ENCODE results near the gene CD40.

CD40 gene

GRCh38 chr20:46113113-46113470, 5.0 kb upstream of the CD40 start:
- no peak for TF ChIP-seq CTCF (IDR thresholded peaks at IDR 0.05; ENCODE audit: extremely low read depth, insufficient read depth, missing control alignments)
- no peak for DNase-seq (ENCODE audit: low spot score)
- in situ Hi-C loops (cut with MboI; ENCODE audit: low pct_unique_long_range_greater_than_20kb, low sequenced_read_pairs, unreplicated experiment), result no loop called here

DNA sequence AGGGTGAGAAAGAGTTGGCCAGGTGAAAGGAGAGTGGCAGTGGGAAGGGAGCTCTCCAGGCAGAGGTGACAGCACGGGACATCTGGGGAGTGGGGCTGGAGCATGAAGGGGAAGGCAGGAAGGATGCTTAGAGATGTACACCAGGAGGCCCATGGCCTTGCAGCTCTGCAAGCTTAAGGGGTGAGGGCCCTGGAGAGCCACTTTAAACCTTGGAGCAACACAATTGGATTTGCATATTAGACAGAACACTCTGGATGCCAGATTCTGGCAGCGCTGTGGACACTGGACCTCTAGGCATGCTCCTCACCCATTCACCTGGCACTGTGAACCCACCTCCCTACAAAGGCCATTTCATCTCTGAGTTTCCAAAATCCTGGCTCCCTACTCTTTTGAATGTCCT, 3.7 kb upstream of the CD40 start:
- in situ Hi-C loops (cut with MboI; ENCODE audit: low pct_unique_long_range_greater_than_20kb, low sequenced_read_pairs, unreplicated experiment), result no loop called here
- no peak for TF ChIP-seq CTCF (IDR thresholded peaks at IDR 0.05; ENCODE audit: extremely low read depth, insufficient read depth, missing control alignments)
- no peak for DNase-seq (ENCODE audit: low spot score)

DNA sequence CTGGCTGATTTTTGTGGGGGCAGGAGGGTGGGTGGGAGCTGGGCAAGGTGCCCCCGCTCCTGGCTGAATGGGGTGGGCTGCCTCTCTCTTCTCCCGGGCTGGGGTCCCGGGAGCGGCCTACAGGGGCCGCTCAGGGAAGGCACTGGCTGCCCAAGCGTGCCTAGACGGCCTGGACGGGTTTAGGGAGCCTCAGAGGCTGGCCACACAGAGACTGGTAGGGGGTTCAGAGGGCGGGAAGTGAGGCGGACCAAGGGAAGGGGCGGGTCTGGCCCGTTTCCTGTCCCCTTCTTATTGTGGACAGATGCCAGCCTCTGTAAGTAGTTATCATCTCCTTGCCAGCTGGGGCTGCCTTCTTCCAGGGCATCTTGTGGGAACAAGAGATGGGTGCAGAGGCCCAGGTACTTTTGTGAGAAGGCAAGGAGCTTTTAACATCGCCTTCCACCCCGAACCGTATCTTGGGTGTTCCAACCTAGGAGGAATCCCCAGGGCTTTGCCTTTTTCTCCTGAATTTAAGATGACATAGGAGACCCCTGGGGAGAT, 437 bp downstream of the CD40 start:
- in situ Hi-C loops (cut with MboI; ENCODE audit: low pct_unique_long_range_greater_than_20kb, low sequenced_read_pairs, unreplicated experiment), result no loop called here
- no peak for TF ChIP-seq CTCF (IDR thresholded peaks at IDR 0.05; ENCODE audit: extremely low read depth, insufficient read depth, missing control alignments)
- DNase-seq (ENCODE audit: low spot score), result no peak

- in situ Hi-C loops (cut with MboI; ENCODE audit: low pct_unique_long_range_greater_than_20kb, low sequenced_read_pairs, unreplicated experiment), result no loop called here
- TF ChIP-seq CTCF (IDR thresholded peaks at IDR 0.05; ENCODE audit: extremely low read depth, insufficient read depth, missing control alignments), result no peak
- peak; percentile 62 for DNase-seq (ENCODE audit: low spot score)
These were observed 973 bp downstream of the CD40 start for GRCh38 chr20:46119028-46119546.

DNA sequence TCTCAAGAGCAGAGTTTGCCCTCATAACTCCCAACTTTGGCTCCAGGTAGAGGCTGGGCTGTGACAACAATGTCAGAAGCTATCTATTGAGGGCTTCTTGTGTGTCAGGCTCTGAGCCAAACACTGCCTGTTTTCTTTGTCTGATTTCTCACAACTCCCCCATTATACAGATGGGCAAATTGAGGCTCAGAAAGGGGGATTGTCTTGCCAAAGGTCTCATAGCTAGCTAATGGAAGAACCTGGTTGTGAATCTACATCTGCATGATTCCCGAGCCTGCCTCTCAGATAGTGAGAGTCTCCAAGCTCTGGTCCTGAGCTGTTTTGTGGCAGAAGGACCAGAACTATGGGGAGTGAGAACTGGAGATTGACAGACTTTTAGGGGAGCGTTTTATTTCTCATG, 1.4 kb downstream of the CD40 start:
- no peak for TF ChIP-seq CTCF (IDR thresholded peaks at IDR 0.05; ENCODE audit: extremely low read depth, insufficient read depth, missing control alignments)
- in situ Hi-C loops (cut with MboI; ENCODE audit: low pct_unique_long_range_greater_than_20kb, low sequenced_read_pairs, unreplicated experiment), result no loop called here
- no peak for DNase-seq (ENCODE audit: low spot score)

DNA sequence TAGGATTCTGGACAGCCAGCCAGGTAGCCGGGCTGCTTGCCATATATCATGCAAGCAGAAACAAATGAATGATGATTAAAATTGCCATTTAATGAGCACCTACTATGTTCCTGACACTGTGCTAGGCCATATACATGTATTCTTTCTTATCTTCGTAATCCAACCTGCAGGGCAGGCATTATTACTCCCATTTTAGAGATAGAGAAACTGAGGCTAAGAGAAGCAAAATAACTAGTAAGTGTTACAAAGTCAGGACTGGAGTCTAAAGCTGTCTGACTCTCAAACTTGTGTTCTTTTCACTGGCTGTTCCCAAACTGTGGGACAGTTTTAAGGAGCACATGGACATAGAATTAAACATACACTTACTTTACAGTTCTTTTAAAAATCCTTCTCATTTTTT, 2.0 kb downstream of the CD40 start:
- DNase-seq (ENCODE audit: low spot score), result no peak
- in situ Hi-C loops (cut with MboI; ENCODE audit: low pct_unique_long_range_greater_than_20kb, low sequenced_read_pairs, unreplicated experiment), result no loop called here
- TF ChIP-seq CTCF (IDR thresholded peaks at IDR 0.05; ENCODE audit: extremely low read depth, insufficient read depth, missing control alignments), result no peak

Data from GM13977 (cell line).